Natural killer cell (primary cell): ENCODE data around the gene LMX1B. TPM values are rescaled to one million over a fixed set of nuclear protein-coding genes. Genes with fewer than 3 reads are reported as not detected.

Source experiments
- ATAC-seq, 3 donors: fragments of 150-1000 bp in 2 of 3; fragments of 200-7000 bp in 1 of 3; cut with Tn5 transposase; 1 replicate in 1 of 3; 2 replicates in 2 of 3; pipeline ENCODE4 v1.10.0; 2021; ENCODE audit warnings: mild to moderate bottlenecking in 2 of 3, moderate library complexity in 2 of 3
- DNase-seq, 2 donors: peaks; one replicate each; pipeline versions ENCODE4 v3.0.0 to v3.0.0-alpha.2; 2013 to 2021; ENCODE audit warnings: mixed read lengths in 1 of 2
- H3K27ac ChIP-seq: one replicate; pipeline ENCODE4 v1.5.1; 2013; ENCODE audit warnings: mild to moderate bottlenecking, low read length
- H3K27me3 ChIP-seq: one replicate; pipeline ENCODE4 v1.6.1; 2013; ENCODE audit warnings: low read length; ENCODE audit not compliant: control insufficient read depth, insufficient read depth
- H3K36me3 ChIP-seq: one replicate; pipeline ENCODE4 v1.6.1; 2013; ENCODE audit warnings: low read length; ENCODE audit not compliant: control insufficient read depth, insufficient read depth
- H3K4me1 ChIP-seq: one replicate; pipeline ENCODE4 v1.6.1; 2013; ENCODE audit warnings: low read length; ENCODE audit not compliant: control insufficient read depth, insufficient read depth
- H3K4me3 ChIP-seq: one replicate; pipeline ENCODE4 v1.5.1; 2013; ENCODE audit warnings: low read length
- H3K9me3 ChIP-seq: one replicate; pipeline ENCODE4 v1.6.1; 2013; ENCODE audit warnings: low read length; ENCODE audit not compliant: control insufficient read depth, insufficient read depth
- H3K27ac Mint-ChIP-seq, 2 donors: one replicate each; pipeline ENCODE4 v1.8.0; 2022; ENCODE audit warnings: mild to moderate bottlenecking in 2 of 2, mixed read lengths in 2 of 2, moderate library complexity in 1 of 2
- H3K27me3 Mint-ChIP-seq, 2 donors: one replicate each; pipeline ENCODE4 v1.8.0; 2022; ENCODE audit warnings: low read depth in 2 of 2, mixed read lengths in 2 of 2
- H3K36me3 Mint-ChIP-seq: one replicate; pipeline ENCODE4 v1.8.0; 2022; ENCODE audit warnings: mixed read lengths
- H3K4me1 Mint-ChIP-seq, 2 donors: one replicate each; pipeline ENCODE4 v1.8.0; 2022; ENCODE audit warnings: mixed read lengths in 2 of 2
- H3K4me3 Mint-ChIP-seq: one replicate; pipeline ENCODE4 v1.8.0; 2022; ENCODE audit warnings: mild to moderate bottlenecking, moderate library complexity, mixed read lengths
- H3K9me3 Mint-ChIP-seq, 2 donors: one replicate each; pipeline ENCODE4 v1.8.0; 2022; ENCODE audit warnings: mixed read lengths in 2 of 2
- WGBS: methylation state at CpG from one replicate; pipeline ENCODE4 v1.1.7; 2013; ENCODE audit warnings: missing lambda C conversion rate; ENCODE audit not compliant: insufficient coverage; 5-methylcytosine and 5-hydroxymethylcytosine counted together
- intact Hi-C: fragments of 100-400 bp; cut with micrococcal nuclease; formaldehyde crosslinking; loops from one replicate; pipeline ENCODE4 v1.14.2; 2022
- total RNA-seq, 4 donors: library from RNA; stranded (reverse); fragments of 120-200 nt in 1 of 4; gene quantifications; one replicate each; pipeline versions ENCODE4 v1.2.3 to v1.2.4, GENCODE V29; 2013 to 2022
- TF ChIP-seq, protein P1 (sequence below): fragments of 200-600 bp; IDR thresholded peaks from one replicate; pipeline ENCODE4 v1.8.0; 2022; ENCODE audit warnings: antibody characterized with exemption

The LMX1B gene
- total RNA-seq, 3 donors from 2014 or later (not counting 1 experiment from before 2014, with no cell fraction given) = not detected

DNA sequence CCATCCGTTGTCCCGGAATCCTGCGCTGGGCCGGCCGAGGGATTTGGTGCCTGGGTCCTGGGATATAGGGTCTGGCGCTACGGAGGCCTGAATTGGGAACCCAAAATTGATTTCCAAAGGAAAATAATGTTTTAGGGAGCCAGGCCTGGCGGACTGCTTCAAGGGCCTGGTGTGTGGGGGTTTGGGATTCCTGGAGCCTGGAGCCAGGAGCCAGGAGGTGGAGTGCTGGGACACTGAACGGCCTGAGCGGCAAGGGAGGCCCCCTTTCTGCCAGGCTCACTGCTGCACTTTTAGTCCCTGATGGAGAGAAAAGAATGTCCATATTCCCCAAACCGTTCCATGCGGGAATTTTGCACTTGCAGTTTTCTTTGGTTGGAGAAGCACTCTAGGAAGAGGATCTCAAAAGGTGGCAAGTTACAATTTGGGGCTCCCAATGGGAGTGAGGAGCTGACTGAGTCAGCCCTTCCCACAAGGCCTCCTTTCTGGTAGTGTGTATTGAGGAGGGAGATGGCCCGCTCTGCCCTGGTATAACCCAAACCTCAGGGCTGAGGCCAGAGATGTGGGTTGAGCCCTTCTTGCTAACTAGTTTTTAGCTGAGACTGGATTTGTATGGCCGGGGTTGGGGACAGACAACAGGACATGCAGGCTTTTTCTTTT, 2.2 kb downstream of the LMX1B start:
- Mint-ChIP-seq H3K4me1 (peaks cover 13 to 30% of the 10 kb centered on the region in 2 donors), H3K9me3 (no peaks in the 10 kb centered on the region), H3K27me3 (peaks cover 60 to 61% of the 10 kb centered on the region in 2 donors), H3K27ac (no peak overlapping the region), H3K36me3 (no peaks in the 10 kb centered on the region), H3K4me3 (peak overlapping the region; percentile 13)
- TF ChIP-seq, protein P1, sequence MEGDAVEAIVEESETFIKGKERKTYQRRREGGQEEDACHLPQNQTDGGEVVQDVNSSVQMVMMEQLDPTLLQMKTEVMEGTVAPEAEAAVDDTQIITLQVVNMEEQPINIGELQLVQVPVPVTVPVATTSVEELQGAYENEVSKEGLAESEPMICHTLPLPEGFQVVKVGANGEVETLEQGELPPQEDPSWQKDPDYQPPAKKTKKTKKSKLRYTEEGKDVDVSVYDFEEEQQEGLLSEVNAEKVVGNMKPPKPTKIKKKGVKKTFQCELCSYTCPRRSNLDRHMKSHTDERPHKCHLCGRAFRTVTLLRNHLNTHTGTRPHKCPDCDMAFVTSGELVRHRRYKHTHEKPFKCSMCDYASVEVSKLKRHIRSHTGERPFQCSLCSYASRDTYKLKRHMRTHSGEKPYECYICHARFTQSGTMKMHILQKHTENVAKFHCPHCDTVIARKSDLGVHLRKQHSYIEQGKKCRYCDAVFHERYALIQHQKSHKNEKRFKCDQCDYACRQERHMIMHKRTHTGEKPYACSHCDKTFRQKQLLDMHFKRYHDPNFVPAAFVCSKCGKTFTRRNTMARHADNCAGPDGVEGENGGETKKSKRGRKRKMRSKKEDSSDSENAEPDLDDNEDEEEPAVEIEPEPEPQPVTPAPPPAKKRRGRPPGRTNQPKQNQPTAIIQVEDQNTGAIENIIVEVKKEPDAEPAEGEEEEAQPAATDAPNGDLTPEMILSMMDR = no peak
- no peak overlapping the region for H3K27ac ChIP-seq
- DNase-seq (no peak), ATAC-seq (no peak)
- H3K9me3 ChIP-seq = no peaks in the 10 kb centered on the region
- peaks cover 38% of the 10 kb centered on the region for H3K4me1 ChIP-seq
- H3K36me3 ChIP-seq = no peaks in the 10 kb centered on the region
- 39% methylated on average over 14 of the region's 14 CpGs for WGBS
- intact Hi-C loops = no loop called here
- peaks cover 67% of the 10 kb centered on the region for H3K27me3 ChIP-seq
- H3K4me3 ChIP-seq = no peak overlapping the region

GRCh38 chr9:126616521-126616976, 2.8 kb downstream of the LMX1B start:
- no peaks in the 10 kb centered on the region for H3K36me3 ChIP-seq
- 73% methylated on average over 10 of the region's 10 CpGs for WGBS
- H3K9me3 Mint-ChIP-seq = no peaks in the 10 kb centered on the region
- no peaks in the 10 kb centered on the region for H3K36me3 Mint-ChIP-seq
- H3K4me1 ChIP-seq = peaks cover 32% of the 10 kb centered on the region
- H3K27ac Mint-ChIP-seq = no peak overlapping the region
- H3K27me3 ChIP-seq = peaks cover 68% of the 10 kb centered on the region
- H3K9me3 ChIP-seq = no peaks in the 10 kb centered on the region
- H3K4me3 Mint-ChIP-seq = no peak overlapping the region
- intact Hi-C loops = no loop called here
- no peak overlapping the region for H3K4me3 ChIP-seq
- TF ChIP-seq, protein P1 = no peak
- no peak for DNase-seq
- peaks cover 13 to 24% of the 10 kb centered on the region in 2 donors for H3K4me1 Mint-ChIP-seq
- H3K27me3 Mint-ChIP-seq = peaks cover 60% of the 10 kb centered on the region in 2 donors
- H3K27ac ChIP-seq = no peak overlapping the region
- no peak for ATAC-seq

GRCh38 chr9:126617003-126617822, 3.5 kb downstream of the LMX1B start:
- Histone ChIP-seq H3K4me3 (no peak overlapping the region), H3K9me3 (no peaks in the 10 kb centered on the region), H3K36me3 (no peaks in the 10 kb centered on the region), H3K27ac (no peak overlapping the region), H3K27me3 (peaks cover 67% of the 10 kb centered on the region), H3K4me1 (peaks cover 26% of the 10 kb centered on the region)
- Mint-ChIP-seq H3K4me1 (peaks cover 6 to 17% of the 10 kb centered on the region in 2 donors), H3K4me3 (no peak overlapping the region), H3K27ac (no peak overlapping the region), H3K9me3 (no peaks in the 10 kb centered on the region), H3K36me3 (no peaks in the 10 kb centered on the region), H3K27me3 (peaks cover 60% of the 10 kb centered on the region in 2 donors)
- TF ChIP-seq, protein P1 = no peak
- 29% methylated on average over 13 of the region's 18 CpGs for WGBS
- DNase-seq (no peak), ATAC-seq (no peak)
- intact Hi-C loops = no loop called here
